GM12891 (cell line): ENCODE measurements around the gene CWC22.

Experiments
- POLR2A ChIP-seq: IDR thresholded peaks from 2 replicates; pipeline ENCODE4 v1.6.1; 2011; ENCODE audit warnings: low read depth, low read length, control low read depth
- TAF1 ChIP-seq: IDR thresholded peaks from 2 replicates; pipeline ENCODE4 v1.6.1; 2011; ENCODE audit warnings: low read depth, low read length, control low read depth

DNA sequence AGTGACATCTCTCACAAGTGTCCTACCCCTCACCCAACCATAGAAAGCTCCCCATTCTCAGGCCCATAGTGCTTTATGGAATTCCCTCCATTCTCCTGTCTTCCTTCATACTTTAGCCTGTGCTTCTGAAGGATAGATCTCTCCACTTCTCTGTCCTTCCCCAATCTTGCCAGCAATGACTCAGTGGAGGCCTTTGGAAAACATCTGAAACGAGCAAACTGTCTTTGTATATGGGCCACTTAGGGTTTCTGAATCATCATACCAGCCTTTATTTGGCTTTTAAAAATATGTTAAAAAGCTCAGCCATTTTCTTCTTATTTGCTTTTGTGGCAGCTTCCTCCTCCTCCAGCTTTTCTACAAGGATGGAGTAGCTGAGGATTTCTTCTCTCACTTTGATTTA lies 80.1 kb downstream of the CWC22 start:
- TF ChIP-seq TAF1, result no peak
- TF ChIP-seq POLR2A, result no peak
